ENCODE measurements around the gene CELA1.

- TF ChIP-seq CTCF (IDR thresholded peaks at IDR 0.05) (no peak), MYC (IDR thresholded peaks at IDR 0.05; ENCODE audit: borderline replicate concordance, low read length) (no peak), KDM1A (IDR thresholded peaks at IDR 0.05; ENCODE audit: low read depth) (no peak), EP300 (IDR thresholded peaks at IDR 0.05) (no peak), POLR2A (IDR thresholded peaks at IDR 0.05; ENCODE audit: low read length) (no peak), RAD21 (conservative IDR thresholded peaks at IDR 0.05 in 1 of 2, IDR thresholded peaks at IDR 0.05 in 1 of 2) (no peak), SMC3 (IDR thresholded peaks at IDR 0.05) (no peak), JUN (IDR thresholded peaks at IDR 0.05) (no peak), CEBPB (IDR thresholded peaks at IDR 0.05) (no peak), HES2 (IDR thresholded peaks at IDR 0.05) (no peak), EHMT2 (IDR thresholded peaks at IDR 0.05; ENCODE audit: low read depth) (no peak), HDAC2 (IDR thresholded peaks at IDR 0.05) (no peak), RCOR1 (IDR thresholded peaks at IDR 0.05; ENCODE audit: low read depth, low read length) (no peak)
Observed at GRCh38 chr12:51388069-51388799, 41.8 kb upstream of the CELA1 start.

Measured in A549 (cell line).